ENCODE data around the gene MYL12A.
"Not testable (repeated sequence)": the region's sequence is repeated elsewhere in the genome, so short reads cannot be mapped to it uniquely, and the experiment has no call there.

MYL12A gene

GRCh38 chr18:3247240-3248061, at the start of gene MYL12A:
Gene MYL12A (plus strand): TSS chr18:3247801. CDS start chr18:3253248, 5,447 bp downstream.
- DNase-seq (ENCODE audit: low read depth) = peak; percentile 99

- not testable (repeated sequence) for DNase-seq (ENCODE audit: low read depth)
These were observed 49.2 kb upstream of the MYL12A start for GRCh38 chr18:3198260-3198860.

DNA sequence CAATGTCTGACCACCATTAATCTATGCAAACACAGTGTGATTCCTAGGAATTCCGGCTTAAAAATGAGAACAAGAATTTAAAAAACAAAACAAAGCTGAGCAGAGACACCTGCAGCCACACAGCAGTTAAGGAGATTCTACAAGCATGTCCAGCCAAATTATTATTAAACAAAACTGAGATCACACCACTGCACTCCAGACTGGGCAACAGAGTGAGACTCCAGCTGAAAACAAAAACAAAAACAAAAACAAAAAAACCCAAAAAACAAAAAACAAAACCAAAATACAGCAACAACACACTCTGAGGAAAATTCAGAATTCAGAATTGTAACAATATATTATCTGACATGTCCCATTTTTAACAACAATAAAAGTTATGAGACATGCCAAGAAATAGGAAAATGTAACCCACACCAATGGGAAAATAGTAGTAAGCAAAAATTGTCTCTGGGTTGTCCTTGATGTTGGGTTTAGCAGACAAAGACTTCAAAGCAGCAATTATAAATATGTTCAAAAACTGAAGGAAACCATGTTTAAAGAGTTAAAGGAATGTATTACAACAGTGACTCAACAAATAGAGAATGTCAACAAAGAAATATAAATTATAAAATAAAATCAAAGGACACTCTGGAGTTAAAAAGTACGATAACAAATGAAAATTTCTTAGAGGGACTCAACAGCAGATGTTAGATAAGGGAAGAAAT, 47.5 kb upstream of the MYL12A start:
- no peak for DNase-seq (ENCODE audit: low read depth)

DNA sequence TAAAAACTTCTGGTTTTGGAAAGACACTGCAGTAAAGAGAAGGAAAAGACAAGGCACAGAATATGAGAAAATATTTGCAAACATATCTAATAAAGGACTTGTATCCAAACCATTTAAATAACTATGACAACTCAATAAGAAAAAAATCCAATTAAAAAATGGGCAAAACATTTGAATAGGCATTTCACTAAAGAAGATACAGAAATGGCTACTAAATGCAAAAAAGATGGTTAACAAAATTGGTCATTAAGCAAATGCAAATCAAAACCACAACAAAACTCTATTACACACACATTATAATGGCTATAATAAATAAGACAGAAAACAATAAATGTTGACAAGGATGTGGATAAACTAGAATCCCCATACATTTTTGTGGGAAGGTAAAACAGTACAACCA, 42.4 kb upstream of the MYL12A start:
- DNase-seq (ENCODE audit: low read depth) = no peak

GRCh38 chr18:3207565-3207964, 40.0 kb upstream of the MYL12A start:
- peak; percentile 34 for DNase-seq (ENCODE audit: low read depth)

DNA sequence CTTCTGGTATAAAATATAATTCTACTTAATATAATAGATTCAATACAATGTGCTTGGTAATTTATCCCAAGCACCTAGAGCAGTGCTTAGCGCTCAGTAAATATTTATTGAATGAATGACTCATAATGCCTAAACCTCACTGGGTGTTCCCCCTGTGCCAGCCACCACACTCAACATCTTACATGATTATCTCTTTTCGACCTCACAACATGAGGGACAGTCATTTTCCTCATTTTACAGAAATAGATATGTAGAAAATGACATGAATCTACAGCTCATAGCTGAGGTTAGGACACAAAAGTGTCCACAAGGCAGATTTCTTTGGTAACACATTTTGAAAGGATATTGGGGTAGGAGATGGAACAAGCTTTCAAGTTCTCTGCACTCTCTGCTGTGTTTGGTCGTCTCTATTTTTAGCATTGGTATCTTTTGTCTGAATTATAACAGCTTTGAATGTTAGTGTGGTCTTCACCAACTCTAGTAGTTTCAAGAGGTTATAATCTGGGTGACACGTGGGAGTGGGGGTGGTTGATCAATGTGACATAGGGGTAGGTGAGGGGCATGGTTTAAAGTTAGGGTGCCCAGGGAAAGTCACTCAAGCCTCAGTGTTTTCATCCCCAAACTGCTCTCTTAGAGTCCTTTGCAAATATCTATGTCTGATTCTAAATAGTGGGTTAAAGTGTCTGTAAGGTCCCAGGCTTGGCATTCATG, 37.6 kb upstream of the MYL12A start:
- no peak for DNase-seq (ENCODE audit: low read depth)

DNA sequence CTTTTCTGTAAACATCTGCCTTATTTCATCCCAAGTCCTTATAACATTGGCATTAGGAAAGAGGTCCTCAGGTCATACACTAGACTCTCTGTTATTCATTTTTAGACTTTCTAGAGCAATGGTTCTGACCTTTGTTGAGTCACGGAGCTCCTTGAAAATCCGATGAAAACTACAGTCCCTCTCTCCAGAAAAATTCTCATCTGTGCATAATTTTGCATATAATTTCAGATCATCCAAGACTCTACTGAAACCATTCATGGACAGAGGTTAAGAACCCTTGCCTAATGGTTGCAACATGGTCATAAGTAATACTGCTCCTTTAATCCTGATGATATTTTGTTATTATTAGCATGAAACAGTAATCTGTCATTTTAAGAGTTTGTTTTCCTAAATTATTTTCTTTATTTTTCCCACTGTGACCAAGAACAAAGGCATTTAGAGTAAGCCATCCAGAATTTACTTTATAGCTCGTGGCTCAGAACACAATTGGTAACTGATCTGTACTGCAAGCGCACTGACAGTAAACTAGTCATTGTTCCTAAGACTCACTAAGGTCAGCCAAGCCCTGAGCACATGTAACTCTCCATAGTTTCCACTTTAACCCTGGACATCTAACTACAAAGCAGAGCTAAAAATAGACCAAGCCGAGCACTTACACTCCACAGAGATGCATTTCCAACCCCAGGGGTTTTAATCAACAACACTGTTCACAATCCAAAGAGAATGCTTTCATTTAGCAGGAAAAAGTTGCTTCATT, 36.2 kb upstream of the MYL12A start:
- peak; percentile 11 for DNase-seq (ENCODE audit: low read depth)

DNA sequence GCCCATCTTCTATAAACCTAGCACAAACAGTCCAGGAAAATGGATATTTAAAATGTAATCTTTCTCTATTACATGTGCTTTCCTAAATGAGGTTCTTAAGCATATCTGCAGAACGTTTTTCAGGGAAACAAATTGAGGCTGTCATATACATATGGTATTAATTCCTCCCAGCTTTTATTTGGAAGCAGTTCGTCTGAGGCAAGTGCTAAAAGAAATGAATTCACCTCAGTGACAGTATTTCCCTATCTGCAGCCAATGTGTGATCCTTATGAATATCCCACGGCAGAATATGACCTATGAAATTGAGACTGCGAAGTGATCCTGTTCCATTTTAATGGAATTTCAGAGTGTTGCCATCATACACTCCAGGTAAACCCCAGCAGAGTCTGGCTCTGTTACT, 34.9 kb upstream of the MYL12A start:
- no peak for DNase-seq (ENCODE audit: low read depth)

- peak; percentile 4 for DNase-seq (ENCODE audit: low read depth)
These were observed 34.1 kb upstream of the MYL12A start for GRCh38 chr18:3213300-3214059.

DNA sequence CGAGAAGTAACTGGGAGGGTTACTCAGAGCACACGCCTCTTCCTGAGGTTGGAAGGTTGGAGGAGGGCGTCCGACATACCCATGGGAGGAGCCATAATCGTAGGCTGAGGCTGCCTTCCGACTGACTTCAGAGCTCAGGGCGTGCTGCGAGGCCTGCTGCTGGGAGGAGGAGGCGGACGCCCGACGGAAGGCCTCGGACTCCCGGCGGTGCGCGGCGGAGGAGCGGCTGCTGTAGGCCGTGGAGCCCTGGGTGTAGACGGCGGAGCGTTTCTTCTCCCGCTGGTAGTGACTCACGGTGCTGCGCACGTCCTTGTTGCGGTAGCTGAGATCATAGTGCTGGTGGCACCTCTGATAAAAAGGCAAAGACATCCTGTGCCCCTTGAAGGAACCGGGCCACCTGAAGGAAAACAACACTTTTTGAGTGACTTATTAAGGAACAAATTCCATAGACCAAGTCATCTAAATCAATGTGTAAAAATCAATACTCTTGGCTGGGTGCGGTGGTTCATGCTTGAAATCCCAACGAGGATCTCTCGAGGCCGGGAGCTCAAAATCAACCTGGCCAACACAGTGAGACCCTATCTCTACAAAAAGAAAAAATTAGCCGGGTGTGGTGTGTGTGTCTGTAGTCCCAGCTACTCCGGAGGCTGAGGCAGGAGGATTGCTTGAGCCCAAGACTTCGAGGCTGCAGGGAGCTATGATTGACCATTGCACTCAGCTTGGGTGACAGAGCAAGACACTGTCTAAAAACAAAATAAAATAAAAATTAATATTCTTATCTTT, 32.6 kb upstream of the MYL12A start:
- DNase-seq (ENCODE audit: low read depth) = no peak

- no peak for DNase-seq (ENCODE audit: low read depth)
These were observed 30.6 kb upstream of the MYL12A start for GRCh38 chr18:3216987-3217386.

GRCh38 chr18:3217948-3218647, 29.5 kb upstream of the MYL12A start:
- DNase-seq (ENCODE audit: low read depth) = peak; percentile 18

- no peak for DNase-seq (ENCODE audit: low read depth)
These were observed 28.8 kb upstream of the MYL12A start for GRCh38 chr18:3218819-3219218.

- DNase-seq (ENCODE audit: low read depth) = no peak
These were observed 28.4 kb upstream of the MYL12A start for GRCh38 chr18:3219241-3219630.

DNA sequence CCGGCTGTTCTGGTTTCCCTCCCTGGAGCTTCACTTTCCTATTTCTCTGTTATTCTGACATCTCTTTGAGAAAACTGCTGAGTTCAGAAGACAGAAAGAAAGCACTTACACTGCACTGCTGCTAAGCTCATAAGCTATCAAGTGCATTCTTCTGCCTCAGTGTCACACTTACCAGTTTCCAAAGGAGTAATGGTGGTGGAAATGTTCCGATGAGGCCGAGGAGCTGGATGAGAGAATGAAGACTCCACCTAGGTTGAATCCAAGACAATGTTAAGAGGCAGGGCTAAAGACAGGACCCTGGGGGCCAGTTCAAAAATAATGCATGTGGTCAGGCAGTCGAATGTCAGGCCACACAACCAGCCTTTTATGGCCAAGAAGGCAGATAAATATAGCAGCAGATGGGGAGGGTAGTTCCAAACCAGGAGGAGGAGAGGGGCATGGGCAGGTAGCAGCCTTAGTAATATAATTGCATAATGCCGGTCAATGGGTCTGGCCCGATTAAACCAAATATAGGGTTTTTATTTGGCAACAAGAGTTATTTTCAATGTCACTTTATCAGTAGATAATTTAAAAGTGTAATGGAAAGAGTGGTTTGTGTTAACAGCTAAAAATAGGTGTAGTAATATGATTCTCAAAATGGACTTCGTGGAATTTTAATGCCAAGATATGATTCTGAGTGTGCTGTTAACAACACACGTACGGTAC, 27.8 kb upstream of the MYL12A start, which contains the start of gene MYOM1:
Gene MYOM1 (minus strand): TSS at position 338 of the 705 bp plus-strand sequence. CDS start 4,745 bp downstream, outside the sequence.
- peak; percentile 27 for DNase-seq (ENCODE audit: low read depth)

- not testable (repeated sequence) for DNase-seq (ENCODE audit: low read depth)
These were observed 26.7 kb upstream of the MYL12A start for GRCh38 chr18:3220868-3221267.

- DNase-seq (ENCODE audit: low read depth) = no peak
These were observed 26.1 kb upstream of the MYL12A start for GRCh38 chr18:3221496-3221895.

DNA sequence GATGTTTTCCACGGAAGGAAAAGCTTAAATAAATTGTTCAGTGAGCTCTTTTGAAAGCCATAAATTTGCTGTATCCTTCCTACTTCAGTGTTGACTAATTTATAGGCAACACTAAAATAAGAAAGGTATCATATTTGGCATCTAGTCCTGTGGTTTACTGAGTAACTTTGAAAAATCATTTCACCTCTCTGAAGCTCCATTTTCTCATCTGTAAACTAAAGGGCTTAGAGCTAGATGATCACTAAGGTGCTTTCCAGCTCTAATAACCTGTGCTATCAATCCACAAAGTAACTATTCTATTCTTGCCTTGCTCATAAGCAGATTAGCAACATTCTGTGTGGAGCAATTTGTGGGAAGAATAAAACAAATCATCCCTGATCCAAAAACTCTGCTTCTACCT, 24.2 kb upstream of the MYL12A start:
- DNase-seq (ENCODE audit: low read depth) = no peak

DNA sequence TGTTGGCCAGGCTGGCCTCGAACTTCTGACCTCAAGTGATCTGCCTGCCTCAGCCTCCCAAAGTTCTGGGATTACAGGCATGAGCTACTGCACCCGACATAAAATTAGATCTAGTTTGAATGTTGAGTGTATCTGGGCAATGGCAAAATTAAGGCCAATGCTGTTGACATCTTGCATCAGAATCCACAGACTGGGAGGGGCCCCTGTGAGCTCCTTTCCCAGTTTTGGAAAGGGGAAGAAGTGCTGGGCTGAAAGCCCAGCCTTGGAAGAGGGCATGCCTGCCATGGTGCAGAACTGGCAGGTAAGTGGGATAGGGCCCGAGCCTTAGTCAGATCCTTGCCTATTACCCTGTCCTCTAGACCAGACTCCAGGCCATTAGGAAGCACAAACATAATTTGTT, 23.4 kb upstream of the MYL12A start:
- no peak for DNase-seq (ENCODE audit: low read depth)
